HG02973 (cell line): Measurements from ENCODE around the gene PRPF6.

ENCODE experiments used
- ATAC-seq: cut with Tn5 transposase; IDR thresholded peaks from one replicate; pipeline ENCODE4 v1.9.1; 2021; ENCODE audit warnings: moderate library complexity; ENCODE audit not compliant: unreplicated experiment

The PRPF6 gene, protein sequence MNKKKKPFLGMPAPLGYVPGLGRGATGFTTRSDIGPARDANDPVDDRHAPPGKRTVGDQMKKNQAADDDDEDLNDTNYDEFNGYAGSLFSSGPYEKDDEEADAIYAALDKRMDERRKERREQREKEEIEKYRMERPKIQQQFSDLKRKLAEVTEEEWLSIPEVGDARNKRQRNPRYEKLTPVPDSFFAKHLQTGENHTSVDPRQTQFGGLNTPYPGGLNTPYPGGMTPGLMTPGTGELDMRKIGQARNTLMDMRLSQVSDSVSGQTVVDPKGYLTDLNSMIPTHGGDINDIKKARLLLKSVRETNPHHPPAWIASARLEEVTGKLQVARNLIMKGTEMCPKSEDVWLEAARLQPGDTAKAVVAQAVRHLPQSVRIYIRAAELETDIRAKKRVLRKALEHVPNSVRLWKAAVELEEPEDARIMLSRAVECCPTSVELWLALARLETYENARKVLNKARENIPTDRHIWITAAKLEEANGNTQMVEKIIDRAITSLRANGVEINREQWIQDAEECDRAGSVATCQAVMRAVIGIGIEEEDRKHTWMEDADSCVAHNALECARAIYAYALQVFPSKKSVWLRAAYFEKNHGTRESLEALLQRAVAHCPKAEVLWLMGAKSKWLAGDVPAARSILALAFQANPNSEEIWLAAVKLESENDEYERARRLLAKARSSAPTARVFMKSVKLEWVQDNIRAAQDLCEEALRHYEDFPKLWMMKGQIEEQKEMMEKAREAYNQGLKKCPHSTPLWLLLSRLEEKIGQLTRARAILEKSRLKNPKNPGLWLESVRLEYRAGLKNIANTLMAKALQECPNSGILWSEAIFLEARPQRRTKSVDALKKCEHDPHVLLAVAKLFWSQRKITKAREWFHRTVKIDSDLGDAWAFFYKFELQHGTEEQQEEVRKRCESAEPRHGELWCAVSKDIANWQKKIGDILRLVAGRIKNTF

DNA sequence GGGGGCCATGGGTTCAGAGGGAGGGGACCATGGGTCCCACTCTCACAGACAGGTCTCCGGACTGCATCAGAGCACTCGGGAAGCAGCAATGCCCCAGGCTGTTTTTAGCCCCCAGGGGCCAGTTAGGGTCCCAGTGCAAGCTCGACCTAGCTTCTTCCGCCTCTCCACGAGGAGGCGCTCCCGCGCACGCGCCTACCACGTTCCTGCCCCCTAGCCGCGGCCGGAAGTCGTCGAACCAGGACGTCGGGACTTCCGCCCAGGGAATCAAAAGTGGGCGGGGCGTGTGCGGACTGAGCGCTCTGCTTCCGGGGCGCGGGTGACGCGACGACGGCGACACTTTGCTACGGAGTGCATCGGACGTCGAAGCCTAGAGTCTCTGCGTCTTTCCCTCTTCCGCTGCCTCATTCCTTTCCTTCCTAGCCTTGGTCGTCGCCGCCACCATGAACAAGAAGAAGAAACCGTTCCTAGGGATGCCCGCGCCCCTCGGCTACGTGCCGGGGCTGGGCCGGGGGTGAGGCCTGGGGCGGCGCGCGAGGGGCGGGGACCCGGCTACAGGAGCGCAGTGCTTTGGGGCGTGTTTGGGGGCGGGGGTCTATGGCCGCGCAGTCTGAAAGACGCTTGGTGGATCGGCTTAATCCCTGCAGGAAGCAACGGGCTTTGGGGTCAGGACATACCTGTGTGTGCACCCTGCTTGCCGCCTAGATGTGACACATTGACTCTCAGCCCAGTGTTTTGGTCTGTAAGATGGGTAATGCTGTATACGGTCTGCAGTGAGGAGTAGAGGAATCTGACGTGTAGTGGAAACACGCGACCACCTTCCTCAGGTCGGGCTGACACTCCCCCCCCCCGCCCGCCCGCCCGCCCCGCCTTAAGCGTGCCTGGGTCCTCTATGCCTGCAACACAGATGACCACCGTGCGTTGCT, at the start of gene PRPF6:
PRPF6 (plus strand) TSS at position 327 of the 923 bp plus-strand sequence; CDS start at position 441, 114 bp downstream.
- ATAC-seq: peak; percentile 60

GRCh38 chr20:63931735-63932134, 49.2 kb upstream of the PRPF6 start:
- no peak for ATAC-seq

GRCh38 chr20:63932606-63933160, 48.2 kb upstream of the PRPF6 start:
- ATAC-seq: no peak

- ATAC-seq: no peak
These were observed 47.3 kb upstream of the PRPF6 start for GRCh38 chr20:63933646-63934045.

DNA sequence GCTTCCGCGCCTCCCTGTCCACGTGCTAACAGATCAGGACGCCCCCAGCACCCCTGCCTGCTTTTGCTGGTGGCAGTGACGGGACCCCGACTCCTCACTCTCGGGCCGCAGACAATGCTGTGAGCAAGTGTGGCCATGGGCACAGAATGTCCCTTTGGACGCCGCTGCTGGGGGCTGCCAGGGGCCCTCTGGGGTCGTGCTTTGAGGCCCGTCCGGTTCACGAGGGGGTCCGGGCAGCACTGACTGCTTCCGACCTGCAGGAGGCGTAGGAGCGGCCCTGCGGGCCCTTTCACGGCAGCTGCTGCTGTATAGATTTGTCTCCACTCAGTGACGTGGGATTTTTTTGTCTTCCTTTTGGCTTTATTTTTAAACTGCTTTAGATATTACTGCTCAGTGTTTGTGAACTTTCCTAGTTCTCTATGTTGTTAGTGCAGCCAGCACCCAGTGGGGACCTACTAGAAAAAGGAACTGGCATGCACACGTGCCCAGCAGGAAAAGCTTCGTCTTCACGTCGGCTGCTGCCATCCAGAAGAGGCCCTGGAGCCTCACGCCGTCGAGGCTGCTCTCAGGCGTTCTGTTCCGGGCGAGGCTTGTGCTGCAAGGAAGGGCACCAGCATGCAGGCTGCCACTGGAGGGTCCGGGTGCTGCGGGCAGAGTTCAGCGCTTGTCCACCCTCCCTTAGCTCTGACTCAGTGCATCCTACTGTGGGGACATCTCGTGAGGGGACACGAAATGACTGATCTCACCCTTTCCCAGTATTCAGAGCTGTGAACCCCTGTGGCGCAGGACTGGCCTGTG, 46.5 kb upstream of the PRPF6 start:
- ATAC-seq: no peak

DNA sequence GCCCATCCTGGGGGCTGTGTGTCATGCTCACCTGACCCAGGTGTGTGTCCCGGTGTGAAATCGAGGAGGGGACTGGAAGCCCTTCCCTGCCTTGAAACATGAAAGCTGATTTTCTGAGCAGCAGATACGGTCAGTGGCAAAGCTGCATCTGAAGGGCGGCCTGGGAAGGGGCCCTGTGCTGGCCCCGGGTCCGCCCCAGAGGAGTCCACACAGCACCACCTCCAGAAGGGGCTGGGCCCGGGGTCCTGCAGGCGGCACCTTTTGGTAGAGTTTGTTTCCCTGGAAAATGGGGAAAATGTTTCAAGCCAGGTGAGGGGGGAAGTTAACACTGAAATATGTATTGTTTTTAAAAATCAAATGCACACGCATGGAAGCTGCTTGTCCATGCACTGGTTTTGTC, 45.5 kb upstream of the PRPF6 start:
- ATAC-seq: no peak

GRCh38 chr20:63937596-63937995, 43.3 kb upstream of the PRPF6 start:
- no peak for ATAC-seq

DNA sequence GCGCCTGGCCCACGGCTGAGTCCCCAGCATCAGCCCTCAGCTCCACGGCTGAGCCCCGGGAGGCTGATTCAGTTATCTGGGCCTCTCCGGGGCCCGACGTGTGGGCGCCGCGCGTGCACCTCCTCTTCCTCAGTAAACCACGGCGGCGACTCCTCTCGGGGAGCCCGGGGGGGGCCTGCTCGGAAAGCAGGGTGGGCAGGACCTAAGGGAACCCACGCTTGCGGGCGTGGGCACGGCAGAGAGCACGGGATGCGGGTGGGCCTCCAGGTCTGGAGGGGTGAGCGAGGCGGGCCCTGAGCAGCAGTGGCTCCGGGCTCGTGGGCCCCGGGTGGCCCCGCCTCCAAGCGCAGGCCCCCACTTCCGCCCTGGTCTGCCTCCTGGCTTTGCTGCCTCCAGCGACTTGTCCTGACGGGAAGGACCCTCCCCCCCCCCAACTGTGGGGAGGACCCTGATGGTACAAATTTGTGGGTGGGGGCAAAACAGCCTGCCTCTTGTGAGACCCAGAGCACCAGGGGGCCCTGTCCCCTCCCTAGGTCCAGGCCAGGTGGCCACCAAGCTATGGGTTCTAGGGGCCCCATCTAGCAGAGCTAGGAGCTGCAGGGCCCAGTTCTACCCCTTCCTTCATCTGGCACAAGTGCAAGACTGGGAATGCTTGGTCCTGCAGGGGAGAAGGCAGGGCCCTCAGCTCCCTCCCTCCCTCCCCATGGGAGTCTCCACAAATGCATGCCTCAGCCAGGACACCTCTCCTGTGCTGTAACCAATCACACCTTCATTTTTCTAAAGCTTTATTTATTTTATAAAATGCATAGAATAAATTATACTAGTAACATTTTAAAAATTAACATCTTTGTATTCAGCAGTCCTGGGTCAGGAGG, 41.6 kb upstream of the PRPF6 start:
- no peak for ATAC-seq

DNA sequence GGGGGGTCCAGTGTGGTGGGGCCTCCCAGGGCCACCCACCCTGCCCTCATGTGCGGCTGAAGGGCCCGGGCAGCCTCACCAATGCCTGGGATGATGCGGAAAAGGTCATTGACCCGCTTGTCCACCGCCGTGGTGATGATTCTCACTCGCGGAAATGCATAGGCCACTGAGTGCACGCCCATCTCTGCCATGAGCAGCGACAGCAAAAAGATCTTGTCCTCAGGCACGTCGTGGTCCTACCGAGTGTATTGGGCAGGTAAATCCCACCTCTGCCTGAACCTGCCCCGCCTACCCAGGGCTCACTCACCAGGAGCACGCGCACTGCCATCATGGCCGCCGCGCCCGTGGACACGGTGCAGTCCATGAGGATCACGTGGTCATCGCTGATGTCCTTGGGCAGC, 40.9 kb upstream of the PRPF6 start:
- ATAC-seq: no peak

- no peak for ATAC-seq
These were observed 40.3 kb upstream of the PRPF6 start for GRCh38 chr20:63940472-63941266.

- ATAC-seq: no peak
These were observed 39.5 kb upstream of the PRPF6 start for GRCh38 chr20:63941282-63942081.

DNA sequence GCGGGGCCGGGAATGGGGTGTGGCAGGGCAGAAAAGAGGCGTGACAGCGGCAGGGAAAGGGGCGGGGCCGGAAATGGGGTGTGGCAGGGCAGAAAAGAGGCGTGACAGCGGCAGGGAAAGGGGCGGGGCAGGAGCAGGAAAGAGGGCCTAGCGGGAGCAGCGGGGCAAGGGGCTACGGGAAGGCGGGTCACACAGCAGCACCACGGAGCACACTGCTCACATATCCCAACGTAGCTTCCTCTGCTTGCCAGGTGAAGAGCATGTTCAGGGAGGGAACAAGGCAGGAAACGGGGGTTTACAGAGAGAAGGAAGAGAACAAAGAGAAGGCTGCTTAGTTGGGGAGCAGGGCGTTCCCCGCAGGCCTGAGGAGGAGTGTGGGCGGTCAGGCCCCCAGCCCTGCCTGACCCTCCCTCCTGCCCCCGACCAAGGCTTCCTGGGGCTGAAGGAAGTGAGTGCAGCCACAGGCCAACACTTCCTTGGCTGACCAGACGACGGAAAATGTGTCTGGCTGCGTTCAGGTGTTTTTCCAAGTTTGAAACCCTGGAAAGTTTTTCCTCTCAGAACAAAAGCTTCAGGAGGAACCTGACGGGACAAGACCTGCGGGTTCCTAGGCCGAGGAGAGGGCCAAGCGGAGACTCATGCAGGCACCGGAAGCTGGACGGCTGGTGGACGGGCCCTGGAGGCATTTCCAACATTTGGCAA, 38.5 kb upstream of the PRPF6 start:
- ATAC-seq: no peak

GRCh38 chr20:63942969-63943807, 37.7 kb upstream of the PRPF6 start:
- ATAC-seq: no peak

DNA sequence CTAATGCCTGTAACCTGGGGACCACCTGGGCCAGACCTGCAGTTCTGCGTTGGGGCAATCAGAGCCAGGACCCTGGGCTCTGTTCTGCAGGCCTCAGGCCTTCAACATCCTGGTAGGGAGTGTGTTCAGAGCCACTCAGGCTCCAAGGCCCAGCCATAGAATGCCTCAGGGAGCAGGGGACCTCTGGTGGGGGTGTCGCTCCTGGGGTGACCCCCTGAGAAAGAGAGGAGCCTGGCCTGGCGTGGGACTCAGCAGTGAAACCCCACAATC, 37.2 kb upstream of the PRPF6 start:
- no peak for ATAC-seq

GRCh38 chr20:63944078-63944941, 36.6 kb upstream of the PRPF6 start:
- ATAC-seq: no peak
